GM18873 (cell line): Measurements from ENCODE around the gene SHANK3.
"Not testable (repeated sequence)": the region's sequence is repeated elsewhere in the genome, so short reads cannot be mapped to it uniquely, and the experiment has no call there.

ENCODE experiments used
- ATAC-seq: cut with Tn5 transposase; IDR thresholded peaks from one replicate; pipeline ENCODE4 v1.9.1; 2021; ENCODE audit warnings: mild to moderate bottlenecking, moderate library complexity, moderate number of reproducible peaks; ENCODE audit not compliant: unreplicated experiment, low FRiP score

SHANK3 gene

GRCh38 chr22:50672471-50673230 lies at the start of gene SHANK3:
Gene SHANK3 (plus strand): TSS chr22:50672823.
- ATAC-seq, result no peak

- no peak for ATAC-seq
Observed at GRCh38 chr22:50624347-50625130, 48.1 kb upstream of the SHANK3 start.

GRCh38 chr22:50625131-50625567 lies 47.5 kb upstream of the SHANK3 start:
- ATAC-seq, result no peak

- ATAC-seq, result no peak
Observed at GRCh38 chr22:50625568-50626313, 46.9 kb upstream of the SHANK3 start.

GRCh38 chr22:50626314-50626849 lies 46.2 kb upstream of the SHANK3 start:
- no peak for ATAC-seq

GRCh38 chr22:50626850-50627641 lies 45.6 kb upstream of the SHANK3 start:
- no peak for ATAC-seq

- no peak for ATAC-seq
Observed at GRCh38 chr22:50627642-50628542, 44.7 kb upstream of the SHANK3 start, which contains the start of gene ARSA. Gene ARSA (minus strand): TSS chr22:50628152. CDS start chr22:50627779, 373 bp downstream.

- ATAC-seq, result no peak
Observed at GRCh38 chr22:50628543-50629134, 44.0 kb upstream of the SHANK3 start.

GRCh38 chr22:50630376-50630775 lies 42.2 kb upstream of the SHANK3 start:
- no peak for ATAC-seq

- ATAC-seq, result no peak
Observed at GRCh38 chr22:50633086-50633485, 39.5 kb upstream of the SHANK3 start.

GRCh38 chr22:50633771-50634170 lies 38.9 kb upstream of the SHANK3 start:
- ATAC-seq, result no peak

GRCh38 chr22:50635591-50635990 lies 37.0 kb upstream of the SHANK3 start:
- ATAC-seq, result no peak

GRCh38 chr22:50640296-50640695 lies 32.3 kb upstream of the SHANK3 start:
- not testable (repeated sequence) for ATAC-seq

GRCh38 chr22:50640857-50641647 lies 31.6 kb upstream of the SHANK3 start:
- ATAC-seq, result no peak

- ATAC-seq, result no peak
Observed at GRCh38 chr22:50641696-50642607, 30.7 kb upstream of the SHANK3 start.

GRCh38 chr22:50643021-50643820 lies 29.4 kb upstream of the SHANK3 start:
- not testable (repeated sequence) for ATAC-seq
